ENCODE results near the gene MCL1.
"Not testable (repeated sequence)": the region's sequence is repeated elsewhere in the genome, so short reads cannot be mapped to it uniquely, and the experiment has no call there.

DNA sequence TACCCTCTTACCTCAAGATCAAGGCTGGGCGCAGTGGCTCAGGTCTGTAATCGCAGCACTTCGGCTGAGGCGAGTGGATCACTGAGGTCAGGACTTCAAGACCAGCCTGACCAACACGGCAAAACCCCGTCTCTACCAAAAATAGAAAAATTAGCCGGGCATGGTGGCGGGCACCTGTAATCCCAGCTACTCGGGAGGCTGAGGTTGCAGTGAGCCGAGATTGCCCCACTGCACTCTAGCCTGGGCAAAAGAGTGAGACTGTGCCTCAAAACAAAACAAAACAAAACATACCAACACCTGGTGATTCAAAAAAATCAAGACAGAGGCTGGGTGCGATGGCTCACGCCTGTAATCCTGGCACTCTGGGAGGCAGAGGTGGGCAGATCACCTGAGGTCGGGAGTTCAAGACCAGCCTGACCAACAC is 5.8 kb downstream of the MCL1 start:
- TF ChIP-seq CTCF (conservative IDR thresholded peaks at IDR 0.05; ENCODE audit: low read depth in 2 of 2); POLR2AphosphoS5 (IDR thresholded peaks at IDR 0.05; ENCODE audit: low read depth); EZH2 (IDR thresholded peaks at IDR 0.05; ENCODE audit: low read depth, unreplicated experiment); JUNB (IDR thresholded peaks at IDR 0.05; ENCODE audit: unreplicated experiment); CREB1 (CRISPR knock-in tag; IDR thresholded peaks at IDR 0.05; ENCODE audit: low read depth); STAT1 (IDR thresholded peaks at IDR 0.05; ENCODE audit: unreplicated experiment); EZH2phosphoT487 (IDR thresholded peaks at IDR 0.05; ENCODE audit: unreplicated experiment); ZNF114 (CRISPR knock-in tag; IDR thresholded peaks at IDR 0.05); ZNF331 (CRISPR knock-in tag; IDR thresholded peaks at IDR 0.05; ENCODE audit: low read depth); NANOG (IDR thresholded peaks at IDR 0.05; ENCODE audit: borderline replicate concordance): not testable (repeated sequence)
- TF ChIP-seq, protein P1, sequence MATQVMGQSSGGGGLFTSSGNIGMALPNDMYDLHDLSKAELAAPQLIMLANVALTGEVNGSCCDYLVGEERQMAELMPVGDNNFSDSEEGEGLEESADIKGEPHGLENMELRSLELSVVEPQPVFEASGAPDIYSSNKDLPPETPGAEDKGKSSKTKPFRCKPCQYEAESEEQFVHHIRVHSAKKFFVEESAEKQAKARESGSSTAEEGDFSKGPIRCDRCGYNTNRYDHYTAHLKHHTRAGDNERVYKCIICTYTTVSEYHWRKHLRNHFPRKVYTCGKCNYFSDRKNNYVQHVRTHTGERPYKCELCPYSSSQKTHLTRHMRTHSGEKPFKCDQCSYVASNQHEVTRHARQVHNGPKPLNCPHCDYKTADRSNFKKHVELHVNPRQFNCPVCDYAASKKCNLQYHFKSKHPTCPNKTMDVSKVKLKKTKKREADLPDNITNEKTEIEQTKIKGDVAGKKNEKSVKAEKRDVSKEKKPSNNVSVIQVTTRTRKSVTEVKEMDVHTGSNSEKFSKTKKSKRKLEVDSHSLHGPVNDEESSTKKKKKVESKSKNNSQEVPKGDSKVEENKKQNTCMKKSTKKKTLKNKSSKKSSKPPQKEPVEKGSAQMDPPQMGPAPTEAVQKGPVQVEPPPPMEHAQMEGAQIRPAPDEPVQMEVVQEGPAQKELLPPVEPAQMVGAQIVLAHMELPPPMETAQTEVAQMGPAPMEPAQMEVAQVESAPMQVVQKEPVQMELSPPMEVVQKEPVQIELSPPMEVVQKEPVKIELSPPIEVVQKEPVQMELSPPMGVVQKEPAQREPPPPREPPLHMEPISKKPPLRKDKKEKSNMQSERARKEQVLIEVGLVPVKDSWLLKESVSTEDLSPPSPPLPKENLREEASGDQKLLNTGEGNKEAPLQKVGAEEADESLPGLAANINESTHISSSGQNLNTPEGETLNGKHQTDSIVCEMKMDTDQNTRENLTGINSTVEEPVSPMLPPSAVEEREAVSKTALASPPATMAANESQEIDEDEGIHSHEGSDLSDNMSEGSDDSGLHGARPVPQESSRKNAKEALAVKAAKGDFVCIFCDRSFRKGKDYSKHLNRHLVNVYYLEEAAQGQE (IDR thresholded peaks at IDR 0.05; ENCODE audit: unreplicated experiment), result not testable (repeated sequence)
- TF ChIP-seq, protein P2, sequence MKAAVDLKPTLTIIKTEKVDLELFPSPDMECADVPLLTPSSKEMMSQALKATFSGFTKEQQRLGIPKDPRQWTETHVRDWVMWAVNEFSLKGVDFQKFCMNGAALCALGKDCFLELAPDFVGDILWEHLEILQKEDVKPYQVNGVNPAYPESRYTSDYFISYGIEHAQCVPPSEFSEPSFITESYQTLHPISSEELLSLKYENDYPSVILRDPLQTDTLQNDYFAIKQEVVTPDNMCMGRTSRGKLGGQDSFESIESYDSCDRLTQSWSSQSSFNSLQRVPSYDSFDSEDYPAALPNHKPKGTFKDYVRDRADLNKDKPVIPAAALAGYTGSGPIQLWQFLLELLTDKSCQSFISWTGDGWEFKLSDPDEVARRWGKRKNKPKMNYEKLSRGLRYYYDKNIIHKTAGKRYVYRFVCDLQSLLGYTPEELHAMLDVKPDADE (IDR thresholded peaks at IDR 0.05), result not testable (repeated sequence)

Measured in GM23338 (cell line).